GM12878 (cell line): Measurements from ENCODE around the gene MTHFD1L.

Source experiments
- BCL11A ChIP-seq: IDR thresholded peaks from 2 replicates; pipeline ENCODE4 v1.6.1; 2011; ENCODE audit warnings: low read depth, low read length
- CEBPB ChIP-seq, 2 experiments: fragments of 150-350 bp in 1 of 2; IDR thresholded peaks; 2 replicates each; pipeline ENCODE4 v1.6.1; 2012 to 2014; ENCODE audit warnings: low read depth in 2 of 2, low read length in 2 of 2, borderline replicate concordance in 1 of 2, inconsistent platforms in 1 of 2
- CTCF ChIP-seq, 3 experiments: IDR thresholded peaks in 2 of 3; conservative IDR thresholded peaks in 1 of 3; 2 replicates each; pipeline ENCODE4 v1.5.1; 2011; ENCODE audit warnings: low read depth in 3 of 3, low read length in 3 of 3, mild to moderate bottlenecking in 3 of 3, control low read depth in 2 of 3, moderate library complexity in 2 of 3, inconsistent platforms in 1 of 3, mixed read lengths in 1 of 3; ENCODE audit not compliant: control insufficient read depth in 2 of 3, insufficient read depth in 1 of 3; ENCODE audit errors: extremely low read depth in 1 of 3
- HCFC1 ChIP-seq: fragments of 150-350 bp; IDR thresholded peaks from 2 replicates; pipeline ENCODE4 v1.6.1; 2014; ENCODE audit warnings: low read length
- HDAC2 ChIP-seq: fragments of 200-600 bp; sonication (generic); IDR thresholded peaks from 2 replicates; pipeline ENCODE4 v1.6.1; 2017
- HDAC6 ChIP-seq: fragments of 200-600 bp; sonication (generic); IDR thresholded peaks from one replicate; pipeline ENCODE4 v1.8.0; 2017; ENCODE audit warnings: antibody characterized with exemption; ENCODE audit not compliant: unreplicated experiment
- NFYA ChIP-seq: IDR thresholded peaks from 2 replicates; pipeline ENCODE4 v1.6.1; 2011; ENCODE audit warnings: low read depth, mild to moderate bottlenecking, low read length, improper control_type of control experiment, borderline replicate concordance
- PAX8 ChIP-seq: fragments of 450-650 bp; IDR thresholded peaks from 2 replicates; pipeline ENCODE4 v1.6.1; 2017; ENCODE audit warnings: mild to moderate bottlenecking, moderate library complexity
- YY1 ChIP-seq: IDR thresholded peaks from 2 replicates; pipeline ENCODE4 v1.6.1; 2011; ENCODE audit warnings: low read depth, mild to moderate bottlenecking, low read length
- TF ChIP-seq, protein P1 (sequence below): fragments of 450-650 bp; IDR thresholded peaks from 2 replicates; pipeline ENCODE4 v1.6.1; 2016; ENCODE audit warnings: mild to moderate bottlenecking, moderate library complexity, borderline replicate concordance

DNA sequence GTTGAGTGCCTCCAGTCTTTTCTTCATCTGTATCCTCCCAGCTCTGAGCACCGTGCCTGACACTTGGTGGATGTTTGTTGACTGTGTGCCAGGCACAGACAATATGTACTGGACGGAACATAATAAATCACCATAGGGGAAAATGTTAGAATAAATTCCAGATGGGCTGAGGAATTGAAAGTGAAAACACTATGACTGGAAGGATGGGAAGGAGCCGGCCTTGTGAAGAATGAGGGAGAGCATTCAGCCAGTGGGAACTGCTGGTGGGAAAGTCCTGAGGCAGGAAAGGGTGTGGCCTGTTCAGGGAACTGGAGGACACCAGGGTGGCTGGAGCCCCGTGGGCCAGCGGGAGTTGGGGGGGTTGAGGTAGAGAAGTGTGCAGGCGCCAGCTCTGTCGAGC lies 75.4 kb downstream of the MTHFD1L start:
- TF ChIP-seq BCL11A: no peak
- no peak for TF ChIP-seq CTCF (IDR thresholded peaks at IDR 0.05 in 2 of 3, conservative IDR thresholded peaks at IDR 0.05 in 1 of 3; ENCODE audit: control insufficient read depth in 2 of 3, extremely low read depth in 1 of 3, insufficient read depth in 1 of 3, low read depth in 3 of 3, low read length in 3 of 3)
- TF ChIP-seq CEBPB (IDR thresholded peaks at IDR 0.05; ENCODE audit: borderline replicate concordance in 1 of 2, low read depth in 2 of 2, low read length in 2 of 2): no peak
- no peak for TF ChIP-seq HCFC1
- TF ChIP-seq PAX8: no peak
- TF ChIP-seq, protein P1, sequence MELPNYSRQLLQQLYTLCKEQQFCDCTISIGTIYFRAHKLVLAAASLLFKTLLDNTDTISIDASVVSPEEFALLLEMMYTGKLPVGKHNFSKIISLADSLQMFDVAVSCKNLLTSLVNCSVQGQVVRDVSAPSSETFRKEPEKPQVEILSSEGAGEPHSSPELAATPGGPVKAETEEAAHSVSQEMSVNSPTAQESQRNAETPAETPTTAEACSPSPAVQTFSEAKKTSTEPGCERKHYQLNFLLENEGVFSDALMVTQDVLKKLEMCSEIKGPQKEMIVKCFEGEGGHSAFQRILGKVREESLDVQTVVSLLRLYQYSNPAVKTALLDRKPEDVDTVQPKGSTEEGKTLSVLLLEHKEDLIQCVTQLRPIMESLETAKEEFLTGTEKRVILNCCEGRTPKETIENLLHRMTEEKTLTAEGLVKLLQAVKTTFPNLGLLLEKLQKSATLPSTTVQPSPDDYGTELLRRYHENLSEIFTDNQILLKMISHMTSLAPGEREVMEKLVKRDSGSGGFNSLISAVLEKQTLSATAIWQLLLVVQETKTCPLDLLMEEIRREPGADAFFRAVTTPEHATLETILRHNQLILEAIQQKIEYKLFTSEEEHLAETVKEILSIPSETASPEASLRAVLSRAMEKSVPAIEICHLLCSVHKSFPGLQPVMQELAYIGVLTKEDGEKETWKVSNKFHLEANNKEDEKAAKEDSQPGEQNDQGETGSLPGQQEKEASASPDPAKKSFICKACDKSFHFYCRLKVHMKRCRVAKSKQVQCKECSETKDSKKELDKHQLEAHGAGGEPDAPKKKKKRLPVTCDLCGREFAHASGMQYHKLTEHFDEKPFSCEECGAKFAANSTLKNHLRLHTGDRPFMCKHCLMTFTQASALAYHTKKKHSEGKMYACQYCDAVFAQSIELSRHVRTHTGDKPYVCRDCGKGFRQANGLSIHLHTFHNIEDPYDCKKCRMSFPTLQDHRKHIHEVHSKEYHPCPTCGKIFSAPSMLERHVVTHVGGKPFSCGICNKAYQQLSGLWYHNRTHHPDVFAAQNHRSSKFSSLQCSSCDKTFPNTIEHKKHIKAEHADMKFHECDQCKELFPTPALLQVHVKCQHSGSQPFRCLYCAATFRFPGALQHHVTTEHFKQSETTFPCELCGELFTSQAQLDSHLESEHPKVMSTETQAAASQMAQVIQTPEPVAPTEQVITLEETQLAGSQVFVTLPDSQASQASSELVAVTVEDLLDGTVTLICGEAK: no peak
- TF ChIP-seq NFYA: no peak
- no peak for TF ChIP-seq YY1
- TF ChIP-seq HDAC6: no peak
- TF ChIP-seq HDAC2: no peak
